Measurements from ENCODE around the gene SMARCD1.

SMARCD1 gene

GRCh38 chr12:50057000-50057841 is 27.9 kb upstream of the SMARCD1 start, which contains the start of gene ASIC1:
Gene ASIC1 (plus strand): TSS chr12:50057596. CDS start chr12:50058767, 1,171 bp downstream.
- DNase-seq (ENCODE audit: low read depth in 1 of 2, low spot score in 1 of 2): peak in 1 of 2 donors; percentile 39

DNA sequence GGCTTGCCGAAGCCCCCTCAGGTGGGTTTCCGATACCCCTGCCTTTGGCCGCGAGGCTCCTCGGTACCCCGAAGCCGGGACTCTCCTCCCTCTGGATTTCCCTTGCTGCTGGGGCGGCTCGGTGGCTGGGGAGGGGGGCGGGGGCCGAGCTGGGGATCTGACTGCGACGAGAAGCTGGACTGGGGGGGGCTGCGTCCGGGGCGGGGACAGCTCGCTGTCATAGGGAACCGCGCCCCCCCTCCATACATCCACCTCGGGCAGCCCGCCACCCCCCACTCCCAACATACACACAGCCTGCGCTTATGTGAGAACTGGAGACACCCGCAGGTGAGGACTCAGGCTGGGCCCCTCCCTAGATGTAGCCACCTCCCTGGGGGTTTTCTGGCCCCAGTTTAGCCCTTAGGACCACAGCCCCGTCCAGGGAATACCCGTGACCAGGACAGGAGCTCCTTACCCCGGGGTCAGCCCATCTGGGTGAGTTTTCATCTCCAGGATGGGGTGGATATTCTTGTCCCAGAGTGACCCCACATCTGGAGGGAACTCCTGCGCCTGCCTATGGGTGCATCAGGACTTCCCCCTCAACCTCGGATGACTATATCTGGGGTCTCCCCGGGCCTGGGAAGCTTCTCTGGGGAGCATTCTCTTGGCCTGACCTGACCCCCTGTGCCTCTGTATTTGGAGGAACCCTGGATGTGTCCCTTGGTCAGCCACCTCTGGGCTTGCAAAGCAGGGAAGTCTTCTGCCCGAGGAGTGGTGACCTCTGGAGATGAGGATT is 27.1 kb upstream of the SMARCD1 start:
- DNase-seq (ENCODE audit: low read depth in 1 of 2, low spot score in 1 of 2): no peak

DNA sequence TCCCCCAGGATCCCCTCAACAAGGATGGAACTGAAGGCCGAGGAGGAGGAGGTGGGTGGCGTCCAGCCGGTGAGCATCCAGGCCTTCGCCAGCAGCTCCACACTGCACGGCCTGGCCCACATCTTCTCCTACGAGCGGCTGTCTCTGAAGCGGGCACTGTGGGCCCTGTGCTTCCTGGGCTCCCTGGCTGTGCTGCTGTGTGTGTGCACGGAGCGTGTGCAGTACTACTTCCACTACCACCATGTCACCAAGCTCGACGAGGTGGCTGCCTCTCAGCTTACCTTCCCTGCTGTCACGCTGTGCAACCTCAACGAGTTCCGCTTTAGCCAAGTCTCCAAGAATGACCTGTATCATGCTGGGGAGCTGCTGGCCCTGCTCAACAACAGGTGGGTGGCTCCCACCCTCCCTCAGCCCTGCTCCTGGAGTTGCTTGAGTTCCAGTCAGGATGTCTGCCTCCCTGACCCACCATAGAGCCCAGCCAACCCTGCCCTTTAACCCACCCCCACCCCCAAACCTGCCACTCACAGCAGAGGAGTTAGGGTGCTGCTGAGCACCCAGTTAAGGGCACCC is 26.3 kb upstream of the SMARCD1 start:
- DNase-seq (ENCODE audit: low read depth in 1 of 2, low spot score in 1 of 2): no peak

GRCh38 chr12:50059440-50060119 is 25.6 kb upstream of the SMARCD1 start:
- peak in 1 of 2 donors; percentile 33 for DNase-seq (ENCODE audit: low read depth in 1 of 2, low spot score in 1 of 2)

DNA sequence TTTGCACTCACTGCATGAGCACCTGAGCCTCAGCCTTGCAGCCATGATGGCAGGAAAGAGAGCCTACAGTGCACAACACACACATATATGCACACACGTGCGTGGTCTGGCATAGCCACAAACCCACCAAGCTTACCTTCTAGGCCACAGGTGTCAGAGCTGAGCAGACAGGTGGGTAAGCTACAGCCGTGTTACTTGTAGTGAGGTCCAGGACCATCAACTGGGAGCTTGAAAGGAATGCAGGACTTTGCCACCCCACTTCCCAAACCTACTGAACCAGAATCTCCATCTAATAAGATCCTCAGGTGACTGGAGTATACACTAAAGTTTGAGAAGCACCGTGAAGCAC is 25.0 kb upstream of the SMARCD1 start:
- no peak for DNase-seq (ENCODE audit: low read depth in 1 of 2, low spot score in 1 of 2)

- DNase-seq (ENCODE audit: low read depth in 1 of 2, low spot score in 1 of 2): no peak
These were observed 24.0 kb upstream of the SMARCD1 start for GRCh38 chr12:50061171-50061570.

DNA sequence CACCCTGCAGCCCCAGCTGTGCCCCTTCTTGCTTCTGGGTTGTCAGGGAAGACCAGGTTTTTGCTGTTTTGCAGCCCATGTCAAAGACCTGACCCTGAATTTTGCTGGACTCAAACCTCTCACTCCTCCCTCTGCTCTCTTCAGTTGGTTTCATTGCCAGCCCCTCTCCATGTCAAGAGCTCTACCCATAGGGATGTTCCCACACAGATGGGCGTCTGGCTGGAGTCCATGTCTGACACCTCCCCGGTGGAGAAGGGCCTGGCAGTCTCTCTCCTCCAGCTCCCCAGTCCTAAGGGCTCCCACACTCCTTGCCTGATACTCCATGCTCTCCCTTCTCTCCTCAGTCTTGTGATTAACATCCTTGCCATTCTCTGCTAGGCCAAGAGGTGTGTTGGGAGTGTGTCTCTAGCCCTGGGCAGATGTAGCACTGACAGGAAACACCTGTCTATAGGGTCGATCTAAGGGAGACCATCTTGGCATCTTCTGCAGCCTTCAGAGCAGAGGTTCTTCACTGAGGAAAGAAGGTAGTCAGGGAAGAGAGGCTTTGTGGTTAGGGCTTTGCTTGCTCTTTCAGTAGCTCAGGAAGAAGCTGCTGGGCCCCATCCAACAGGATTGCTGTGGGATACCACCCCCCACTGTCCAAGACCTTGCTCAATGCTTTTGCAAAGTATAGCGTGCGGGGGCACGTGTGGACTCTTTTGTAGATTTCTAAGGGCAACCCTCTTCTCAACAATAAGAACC is 23.0 kb upstream of the SMARCD1 start:
- no peak for DNase-seq (ENCODE audit: low read depth in 1 of 2, low spot score in 1 of 2)

- DNase-seq (ENCODE audit: low read depth in 1 of 2, low spot score in 1 of 2): no peak
These were observed 22.2 kb upstream of the SMARCD1 start for GRCh38 chr12:50062728-50063460.

- no peak for DNase-seq (ENCODE audit: low read depth in 1 of 2, low spot score in 1 of 2)
These were observed 19.3 kb upstream of the SMARCD1 start for GRCh38 chr12:50065726-50066310.

GRCh38 chr12:50066402-50066801 is 18.7 kb upstream of the SMARCD1 start:
- DNase-seq (ENCODE audit: low read depth in 1 of 2, low spot score in 1 of 2): no peak

DNA sequence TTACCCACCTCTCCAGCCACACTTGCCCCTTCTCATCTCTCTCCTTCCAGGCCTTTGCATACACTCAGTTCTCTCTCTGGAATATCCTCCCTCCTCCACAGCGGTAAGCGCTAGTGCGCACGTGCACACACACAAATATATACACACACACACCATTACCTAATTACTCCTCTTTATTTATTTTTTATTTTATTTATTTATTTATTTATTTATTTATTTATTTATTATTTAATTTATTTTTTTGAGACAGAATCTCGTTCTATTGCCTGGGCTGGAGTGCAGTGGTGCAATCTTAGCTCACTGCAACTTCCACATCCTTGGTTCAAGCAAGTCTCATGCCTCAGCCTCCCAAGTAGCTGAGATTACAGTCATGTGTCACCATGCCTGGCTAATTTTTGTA is 16.1 kb upstream of the SMARCD1 start:
- DNase-seq (ENCODE audit: low read depth in 1 of 2, low spot score in 1 of 2): no peak

DNA sequence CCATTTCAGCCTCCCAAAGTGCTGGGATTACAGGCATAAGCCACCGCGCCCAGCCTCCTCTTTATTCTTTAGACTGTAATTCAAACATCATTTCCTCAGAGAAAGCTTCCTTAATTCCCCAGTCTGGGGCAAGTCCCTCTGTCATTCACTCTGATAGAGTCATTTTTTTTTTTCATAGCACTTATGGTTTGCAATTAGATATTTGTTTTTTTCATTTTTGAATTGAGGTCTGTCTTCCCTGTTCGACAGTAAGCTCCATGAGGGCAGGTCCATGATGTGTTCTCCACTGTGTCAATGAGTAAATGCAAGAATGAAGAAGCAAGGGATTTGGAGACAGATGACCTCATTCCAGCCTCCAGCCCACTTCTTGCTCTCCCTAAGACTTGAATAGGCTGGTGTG is 15.6 kb upstream of the SMARCD1 start:
- no peak for DNase-seq (ENCODE audit: low read depth in 1 of 2, low spot score in 1 of 2)

- peak in 1 of 2 donors; percentile 62 for DNase-seq (ENCODE audit: low read depth in 1 of 2, low spot score in 1 of 2)
These were observed 14.7 kb upstream of the SMARCD1 start for GRCh38 chr12:50070314-50071060.

GRCh38 chr12:50072198-50072907 is 12.8 kb upstream of the SMARCD1 start:
- DNase-seq (ENCODE audit: low read depth in 1 of 2, low spot score in 1 of 2): no peak

DNA sequence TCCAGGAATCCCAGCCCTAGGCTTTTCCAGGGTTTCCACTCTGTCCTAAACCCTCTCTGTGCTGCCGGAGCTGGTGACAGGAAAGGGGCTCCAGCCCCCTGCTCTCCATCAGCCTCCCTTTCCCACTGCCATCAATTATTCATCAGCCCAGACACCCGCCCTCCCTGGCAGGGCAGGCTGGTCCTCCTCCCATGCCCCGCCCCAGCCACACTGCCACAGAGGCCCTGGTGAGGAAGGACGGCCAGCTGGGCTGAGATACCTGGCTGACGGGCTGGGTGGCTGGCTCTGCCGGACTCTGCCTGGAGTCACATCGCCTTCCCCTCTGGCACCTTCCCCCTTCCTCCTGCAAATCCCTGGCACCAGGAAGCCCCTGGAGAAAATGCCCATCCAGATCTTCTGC is 11.9 kb upstream of the SMARCD1 start:
- DNase-seq (ENCODE audit: low read depth in 1 of 2, low spot score in 1 of 2): no peak

- DNase-seq (ENCODE audit: low read depth in 1 of 2, low spot score in 1 of 2): no peak
These were observed 11.4 kb upstream of the SMARCD1 start for GRCh38 chr12:50073712-50074111.

GRCh38 chr12:50074936-50075807 is 10.0 kb upstream of the SMARCD1 start:
- DNase-seq (ENCODE audit: low read depth in 1 of 2, low spot score in 1 of 2): peak; percentile 64 to 71

Data from activated CD4-positive, alpha-beta T cell treated with anti-CD3 and anti-CD28 coated beads, Interleukin-2, amount 50 U/mL, for 24 hours (primary cell).